Measurements from ENCODE around the gene NEK6. TPM values are rescaled to one million over a fixed set of nuclear protein-coding genes. Genes with fewer than 3 reads are reported as not detected.

The NEK6 gene
- total RNA-seq, 4 donors from 2014 or later: 25.3 to 53.1 (median 43.3) TPM

DNA sequence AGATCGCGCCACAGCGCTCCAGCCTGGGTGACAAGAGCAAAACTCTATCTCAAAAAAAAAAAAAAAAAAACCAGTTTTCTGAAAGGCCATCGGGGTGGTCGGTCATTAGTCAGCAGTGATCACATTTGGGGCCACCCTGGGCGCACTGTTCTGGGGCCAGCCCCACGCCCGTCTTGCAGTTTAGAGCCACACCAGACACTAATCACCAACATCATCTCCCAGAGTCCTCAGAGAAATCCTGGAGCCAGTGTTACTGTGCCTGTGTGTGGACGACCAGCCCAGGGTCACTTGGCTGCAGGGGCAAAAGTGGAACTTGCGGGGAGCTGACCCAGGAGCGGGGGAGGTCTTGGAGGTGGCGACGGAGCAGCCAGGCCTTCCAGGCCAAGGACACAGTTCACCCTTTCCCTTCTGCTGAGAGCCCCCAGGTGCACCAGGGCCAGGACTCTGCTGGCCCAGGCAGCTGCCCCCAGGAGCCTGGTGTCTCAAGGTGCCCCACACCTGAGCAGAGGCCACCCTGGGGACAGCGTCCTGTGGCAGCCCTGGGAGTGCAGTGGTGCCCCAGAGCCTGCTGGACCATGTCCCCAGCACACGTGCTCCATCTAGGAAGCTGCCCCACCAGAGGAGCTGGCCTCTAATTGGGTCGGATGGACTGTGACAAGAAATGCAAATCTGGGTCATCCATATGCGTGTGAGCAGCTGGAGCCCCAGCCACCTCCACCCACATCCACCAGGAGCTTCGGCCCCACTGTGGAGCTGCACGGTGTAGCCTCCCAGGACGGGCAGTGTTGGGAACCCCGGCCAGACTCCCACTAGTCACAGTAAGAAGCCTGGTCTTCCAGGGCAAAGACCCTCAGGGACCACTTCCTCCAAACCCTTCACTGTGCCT is 51.1 kb downstream of the NEK6 start:
- H3K4me1 ChIP-seq: peaks cover 0 to 46% (median 14%) of the 10 kb centered on the region in 4 donors
- no peak for DNase-seq (ENCODE audit: low spot score in 2 of 2)
- peaks cover 0 to 51% (median 0%) of the 10 kb centered on the region in 3 donors for H3K36me3 ChIP-seq
- WGBS, 2 donors: 81% methylated on average over 17 to 21 of the region's 21 CpGs
- TF ChIP-seq, protein P1, sequence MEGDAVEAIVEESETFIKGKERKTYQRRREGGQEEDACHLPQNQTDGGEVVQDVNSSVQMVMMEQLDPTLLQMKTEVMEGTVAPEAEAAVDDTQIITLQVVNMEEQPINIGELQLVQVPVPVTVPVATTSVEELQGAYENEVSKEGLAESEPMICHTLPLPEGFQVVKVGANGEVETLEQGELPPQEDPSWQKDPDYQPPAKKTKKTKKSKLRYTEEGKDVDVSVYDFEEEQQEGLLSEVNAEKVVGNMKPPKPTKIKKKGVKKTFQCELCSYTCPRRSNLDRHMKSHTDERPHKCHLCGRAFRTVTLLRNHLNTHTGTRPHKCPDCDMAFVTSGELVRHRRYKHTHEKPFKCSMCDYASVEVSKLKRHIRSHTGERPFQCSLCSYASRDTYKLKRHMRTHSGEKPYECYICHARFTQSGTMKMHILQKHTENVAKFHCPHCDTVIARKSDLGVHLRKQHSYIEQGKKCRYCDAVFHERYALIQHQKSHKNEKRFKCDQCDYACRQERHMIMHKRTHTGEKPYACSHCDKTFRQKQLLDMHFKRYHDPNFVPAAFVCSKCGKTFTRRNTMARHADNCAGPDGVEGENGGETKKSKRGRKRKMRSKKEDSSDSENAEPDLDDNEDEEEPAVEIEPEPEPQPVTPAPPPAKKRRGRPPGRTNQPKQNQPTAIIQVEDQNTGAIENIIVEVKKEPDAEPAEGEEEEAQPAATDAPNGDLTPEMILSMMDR (IDR thresholded peaks at IDR 0.05): no peak
- TF ChIP-seq EP300 (IDR thresholded peaks at IDR 0.05) (no peak), POLR2A (IDR thresholded peaks at IDR 0.05) (no peak)
- H3K4me3 ChIP-seq: no peak overlapping the region
- no peaks in the 10 kb centered on the region for H3K9me3 ChIP-seq
- no peaks in the 10 kb centered on the region for H3K27me3 ChIP-seq
- peak overlapping the region; percentile 54 to 97 (median 76) for H3K27ac ChIP-seq

DNA sequence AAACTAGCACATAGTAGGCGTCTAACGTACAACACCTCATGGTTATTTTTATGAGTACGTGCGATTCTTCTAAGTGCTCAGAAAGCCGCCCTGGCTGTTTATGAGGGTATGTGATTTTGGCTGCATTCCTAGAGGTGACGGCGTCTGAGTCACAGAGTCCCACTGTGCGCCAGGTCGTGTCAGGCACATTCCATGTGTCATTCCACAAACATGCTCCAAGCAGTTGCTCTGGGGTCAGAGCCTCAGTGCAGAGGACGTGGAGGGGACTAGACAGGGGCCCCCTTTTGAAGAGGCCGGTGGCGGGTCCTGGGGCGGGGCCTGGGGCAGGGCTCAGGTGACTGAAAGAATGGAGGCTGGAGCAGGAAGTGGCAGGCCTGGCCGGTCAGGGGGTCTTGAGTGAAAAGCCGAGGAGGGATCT is 51.9 kb downstream of the NEK6 start:
- peak overlapping the region; percentile 54 to 97 (median 76) for H3K27ac ChIP-seq
- 61 to 70% methylated on average over 15 of the region's 15 CpGs for WGBS, 2 donors
- no peak for DNase-seq (ENCODE audit: low spot score in 2 of 2)

DNA sequence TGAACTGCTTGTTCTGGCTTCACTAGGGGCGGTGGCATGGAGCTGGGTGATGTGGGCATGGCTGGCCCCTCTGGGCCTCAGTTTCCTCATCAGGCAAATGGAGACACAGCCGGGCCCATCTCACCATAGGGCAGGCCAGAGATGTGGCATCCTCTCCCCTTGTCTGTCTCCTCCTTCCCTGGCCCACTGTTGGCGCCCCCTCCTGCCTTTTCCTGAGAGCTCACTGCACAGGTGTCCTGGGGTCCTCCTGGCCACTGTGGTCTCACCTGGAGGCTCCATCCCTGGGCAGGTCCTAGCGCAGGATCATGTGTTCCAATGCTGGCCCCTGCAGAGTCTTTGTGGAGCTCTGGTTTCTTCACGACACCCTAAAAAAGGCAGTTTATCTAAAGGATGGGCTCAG is 53.5 kb downstream of the NEK6 start:
- no peak for DNase-seq (ENCODE audit: low spot score in 2 of 2)
- peaks cover 0 to 69% (median 0%) of the 10 kb centered on the region in 3 donors for H3K36me3 ChIP-seq
- 93 to 94% methylated on average over 4 to 5 of the region's 5 CpGs for WGBS, 2 donors

More for the DNA sequence above, 51.9 kb downstream of the NEK6 start:
- H3K27me3 ChIP-seq: no peaks in the 10 kb centered on the region
- no peaks in the 10 kb centered on the region for H3K9me3 ChIP-seq
- TF ChIP-seq EP300 (IDR thresholded peaks at IDR 0.05): peak in 1 of 2 donors; percentile 54
- TF ChIP-seq, protein P1 (IDR thresholded peaks at IDR 0.05): no peak
- no peak for TF ChIP-seq POLR2A (IDR thresholded peaks at IDR 0.05)
- H3K4me3 ChIP-seq: no peak overlapping the region
- H3K4me1 ChIP-seq: peaks cover 0 to 41% (median 14%) of the 10 kb centered on the region in 4 donors
- peaks cover 0 to 53% (median 0%) of the 10 kb centered on the region in 3 donors for H3K36me3 ChIP-seq

DNA sequence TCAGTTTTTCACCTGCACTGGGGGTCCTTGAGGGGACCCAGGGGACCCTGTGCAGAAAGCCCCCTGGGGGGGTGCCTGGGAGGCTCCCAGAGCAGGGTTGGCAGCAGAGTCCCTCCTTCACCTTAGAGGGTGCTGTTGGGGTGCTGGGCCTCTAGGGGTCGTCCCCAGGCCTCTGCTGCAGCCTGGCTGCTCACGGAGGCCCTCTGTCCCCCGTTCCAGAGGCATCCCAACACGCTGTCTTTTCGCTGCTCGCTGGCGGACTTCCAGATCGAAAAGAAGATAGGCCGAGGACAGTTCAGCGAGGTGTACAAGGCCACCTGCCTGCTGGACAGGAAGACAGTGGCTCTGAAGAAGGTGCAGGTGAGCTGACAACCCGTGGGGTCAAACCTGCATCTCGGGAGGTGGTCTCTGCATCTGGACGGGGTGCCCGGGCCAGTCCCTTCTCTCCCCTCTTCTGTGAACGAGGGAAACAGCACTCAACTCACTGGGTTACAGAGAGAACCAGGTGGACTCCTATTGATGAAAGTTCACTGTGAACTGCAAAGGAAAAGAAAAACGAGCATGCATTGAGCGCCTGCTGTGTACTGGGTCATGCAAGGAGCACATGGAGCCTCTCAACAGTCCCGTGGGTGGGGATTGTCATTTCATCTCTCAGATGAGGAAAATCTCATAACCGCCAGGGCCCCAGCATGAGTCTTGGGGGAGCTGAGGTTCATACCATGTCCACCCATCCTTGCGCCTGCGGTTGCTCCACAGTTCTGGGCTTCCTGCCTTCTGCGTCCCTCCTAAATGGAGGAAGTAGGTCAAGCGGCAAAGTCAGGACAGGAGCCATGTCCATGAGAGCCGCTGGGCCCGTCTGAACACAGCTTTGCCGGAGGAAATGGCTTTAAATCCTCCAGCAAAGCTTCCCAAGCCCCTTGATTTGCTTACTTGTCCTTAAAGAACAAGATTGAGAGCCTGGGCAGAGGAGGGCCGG is 54.8 kb downstream of the NEK6 start:
- Histone ChIP-seq H3K4me1 (peaks cover 0 to 17% (median 5%) of the 10 kb centered on the region in 4 donors), H3K4me3 (no peak overlapping the region), H3K9me3 (no peaks in the 10 kb centered on the region), H3K27ac (peak overlapping the region in 1 of 4 donors; percentile 39), H3K27me3 (no peaks in the 10 kb centered on the region), H3K36me3 (peaks cover 0 to 78% (median 0%) of the 10 kb centered on the region in 3 donors)
- TF ChIP-seq, protein P1 (IDR thresholded peaks at IDR 0.05): no peak
- TF ChIP-seq POLR2A (IDR thresholded peaks at IDR 0.05): no peak
- no peak for TF ChIP-seq EP300 (IDR thresholded peaks at IDR 0.05)
- WGBS, 2 donors: 75 to 84% methylated on average over 26 to 27 of the region's 27 CpGs
- DNase-seq (ENCODE audit: low spot score in 2 of 2): no peak

More for the DNA sequence above, 53.5 kb downstream of the NEK6 start:
- no peaks in the 10 kb centered on the region for H3K27me3 ChIP-seq
- no peaks in the 10 kb centered on the region for H3K9me3 ChIP-seq
- H3K4me3 ChIP-seq: no peak overlapping the region
- peaks cover 0 to 30% (median 9%) of the 10 kb centered on the region in 4 donors for H3K4me1 ChIP-seq
- TF ChIP-seq, protein P1 (IDR thresholded peaks at IDR 0.05): no peak
- H3K27ac ChIP-seq: peak overlapping the region in 2 of 4 donors; percentile 89 to 97

Data from tibial nerve (tissue), 4 donors.